K562 (cell line): Measurements from ENCODE around the gene CLIC2. TPM values are rescaled to one million over a fixed set of nuclear protein-coding genes. Genes with fewer than 3 reads are reported as not detected.

Source experiments
- CBX3 ChIP-seq, 2 experiments: IDR thresholded peaks; 1 replicate in 1 of 2; 2 replicates in 1 of 2; pipeline ENCODE4 v1.6.1; 2012; ENCODE audit warnings: inconsistent platforms in 2 of 2, low read length in 2 of 2, borderline replicate concordance in 1 of 2, control low read depth in 1 of 2
- ESRRA ChIP-seq: fragments of 450-650 bp; IDR thresholded peaks from 2 replicates; pipeline ENCODE4 v1.6.1; 2014; ENCODE audit warnings: low read depth, mild to moderate bottlenecking, moderate library complexity, borderline replicate concordance
- HNRNPUL1 ChIP-seq: fragments of 200-400 bp; formaldehyde crosslinking; IDR thresholded peaks from 2 replicates; pipeline ENCODE4 v1.6.1; 2017; ENCODE audit warnings: low read length
- KDM1A ChIP-seq, 2 experiments: fragments of 450-650 bp; IDR thresholded peaks; 2 replicates each; pipeline ENCODE4 v1.6.1; 2016; ENCODE audit warnings: mild to moderate bottlenecking in 2 of 2
- MEIS2 ChIP-seq: fragments of 450-650 bp; IDR thresholded peaks from 2 replicates; pipeline ENCODE4 v1.6.1; 2014; ENCODE audit warnings: mild to moderate bottlenecking; ENCODE audit not compliant: partially characterized antibody
- NFIC ChIP-seq: fragments of 450-650 bp; IDR thresholded peaks from 2 replicates; pipeline ENCODE4 v1.6.1; 2017; ENCODE audit warnings: mild to moderate bottlenecking, inconsistent platforms
- PHB2 ChIP-seq: fragments of 450-650 bp; IDR thresholded peaks from 2 replicates; pipeline ENCODE4 v1.6.1; 2017; ENCODE audit warnings: low read depth
- POLR3G ChIP-seq: IDR thresholded peaks from 2 replicates; pipeline ENCODE4 v1.6.1; 2011; ENCODE audit not compliant: insufficient read length, insufficient replicate concordance; ENCODE audit errors: extremely low read depth
- PURB ChIP-seq: sonication (generic); formaldehyde crosslinking; IDR thresholded peaks from 2 replicates; pipeline ENCODE4 v1.9.0; 2021; ENCODE audit warnings: low read depth, mild to moderate bottlenecking, missing genetic modification reagents
- SAFB ChIP-seq: fragments of 200-400 bp; formaldehyde crosslinking; IDR thresholded peaks from 2 replicates; pipeline ENCODE4 v1.6.1; 2017; ENCODE audit warnings: low read depth, low read length, borderline replicate concordance
- SOX6 ChIP-seq: fragments of 450-650 bp; IDR thresholded peaks from 2 replicates; pipeline ENCODE4 v1.6.1; 2014; ENCODE audit warnings: mild to moderate bottlenecking
- YBX1 ChIP-seq: fragments of 450-650 bp; IDR thresholded peaks from 2 replicates; pipeline ENCODE4 v1.7.1; 2016; ENCODE audit warnings: mild to moderate bottlenecking
- YY1 ChIP-seq, 3 experiments: IDR thresholded peaks; 2 replicates each; pipeline ENCODE4 v1.6.1; 2011; ENCODE audit warnings: low read length in 2 of 3, mild to moderate bottlenecking in 2 of 3, moderate library complexity in 2 of 3, borderline replicate concordance in 1 of 3, control low read depth in 1 of 3, low read depth in 1 of 3; ENCODE audit not compliant: insufficient read depth in 3 of 3, insufficient replicate concordance in 2 of 3, control insufficient read depth in 1 of 3, insufficient read length in 1 of 3; ENCODE audit errors: extremely low read depth in 1 of 3
- ZC3H8 ChIP-seq: fragments of 450-650 bp; IDR thresholded peaks from 2 replicates; pipeline ENCODE4 v1.6.1; 2017
- ZNF253 ChIP-seq: fragments of 250-450 bp; sonication (Bioruptor Pico); conservative IDR thresholded peaks from 2 replicates; pipeline ENCODE4 v1.6.1; 2021; ENCODE audit warnings: mild to moderate bottlenecking
- ZNF316 ChIP-seq: fragments of 450-650 bp; IDR thresholded peaks from 2 replicates; pipeline ENCODE4 v1.6.1; 2016
- ZNF384 ChIP-seq: IDR thresholded peaks from 2 replicates; pipeline ENCODE4 v1.6.1; 2012; ENCODE audit warnings: low read depth, low read length, improper control_type of control experiment
- polyA plus RNA-seq, 8 experiments: library from polyadenylated mRNA; depleted of rRNA in 4 of 8; stranded (reverse) in 5 of 8; unstranded in 3 of 8; fragments of >200 nt; fragmentation: Nextera tagmentation in 2 of 8; fragmentation: Illumina TruSeq in 1 of 8; extraction: Ambion mirVana in 2 of 8; extraction: Trizol in 1 of 8; gene quantifications; 2 replicates each; pipeline versions ENCODE4 v1.2.1 to v1.2.3, GENCODE V29; 2011 to 2014; ENCODE audit warnings: inconsistent platforms in 1 of 8, missing spikeins in 1 of 8
- total RNA-seq, 7 experiments: library from RNA; depleted of rRNA in 6 of 7; stranded (reverse); fragments of >200 nt in 6 of 7; fragmentation: Illumina TruSeq in 2 of 7; extraction: Trizol in 2 of 7; gene quantifications; 2 replicates each; pipeline versions ENCODE4 v1.2.1 to v1.2.3, GENCODE V29; 2011 to 2021; ENCODE audit warnings: low replicate concordance in 1 of 7
- TF ChIP-seq, protein P1 (sequence below): sonication (generic); formaldehyde crosslinking; IDR thresholded peaks from 2 replicates; pipeline ENCODE4 v1.4.0; 2020; ENCODE audit warnings: mild to moderate bottlenecking, missing genetic modification reagents
- TF ChIP-seq, protein P2 (sequence below): sonication (generic); formaldehyde crosslinking; IDR thresholded peaks from 2 replicates; pipeline ENCODE4 v1.8.0; 2022; ENCODE audit warnings: mild to moderate bottlenecking, missing genetic modification reagents
- TF ChIP-seq, protein P3 (sequence below), 2 experiments: IDR thresholded peaks; 2 replicates each; pipeline ENCODE4 v1.6.1; 2012; ENCODE audit warnings: improper control_type of control experiment in 2 of 2, low read depth in 2 of 2, low read length in 2 of 2, borderline replicate concordance in 1 of 2
- TF ChIP-seq, protein P4 (sequence below): fragments of 450-650 bp; IDR thresholded peaks from 2 replicates; pipeline ENCODE4 v1.6.1; 2017; ENCODE audit warnings: antibody characterized with exemption

Gene CLIC2
- total and polyA plus RNA-seq, 9 of the 15 experiments (the other 6 are each of a cell fraction or from before 2014, with no cell fraction given): 37.0 to 83.7 (median 74.7) TPM

DNA sequence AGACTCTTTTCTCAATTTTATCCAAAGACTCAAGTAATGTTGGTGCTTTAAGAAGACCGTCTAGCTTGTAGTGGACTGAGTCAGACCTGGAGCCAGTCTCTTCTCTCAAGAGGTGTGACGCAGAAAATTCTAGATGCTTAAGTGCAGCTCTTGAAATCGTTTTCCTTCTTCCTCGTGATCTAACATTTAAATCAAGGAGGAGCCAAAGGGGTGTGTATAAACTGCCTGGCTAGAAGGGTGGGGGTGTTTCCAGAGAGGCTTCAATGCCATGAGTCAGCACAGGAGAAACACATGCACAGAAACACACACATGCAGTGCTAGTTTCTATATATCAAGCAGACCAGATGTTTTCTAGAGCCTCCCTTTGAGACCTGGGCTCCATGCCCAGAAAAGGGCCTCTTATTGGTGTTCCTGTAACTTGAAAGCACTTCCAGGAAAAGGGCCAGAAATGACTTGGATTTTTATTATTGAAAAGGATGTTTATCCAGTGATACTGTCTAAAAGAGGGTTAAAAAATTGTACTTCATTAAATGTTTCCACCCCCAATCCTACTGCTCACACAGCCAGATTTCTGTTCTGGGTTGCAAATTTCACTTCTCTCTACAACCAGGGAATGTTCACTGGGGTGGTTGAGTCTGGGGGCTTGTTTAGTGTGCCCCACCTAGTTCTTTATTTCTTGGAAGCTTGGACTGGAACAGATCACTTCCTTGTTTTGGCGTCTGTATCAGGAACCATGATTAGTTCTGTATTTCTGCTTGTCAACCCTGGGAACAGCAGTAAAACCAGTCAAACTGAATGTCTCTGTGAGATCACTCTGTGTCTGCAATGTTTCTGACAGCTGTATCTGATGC is at the start of gene CLIC2 (continued):
- TF ChIP-seq ZNF384 (no peak), YY1 (IDR thresholded peaks at IDR 0.05; ENCODE audit: borderline replicate concordance in 1 of 3, control insufficient read depth in 1 of 3, extremely low read depth in 1 of 3, insufficient read depth in 3 of 3, insufficient read length in 1 of 3, insufficient replicate concordance in 2 of 3, low read depth in 1 of 3, low read length in 2 of 3) (no peak), YBX1 (peak; percentile 99), KDM1A (IDR thresholded peaks at IDR 0.05) (peak; percentile 53 to 64; a peak in 3 of 4 replicates), HNRNPUL1 (no peak), ZNF316 (peak; percentile 97), ZNF253 (CRISPR knock-in tag) (no peak), NFIC (peak; percentile 89), PURB (CRISPR knock-in tag) (no peak), ESRRA (no peak), SAFB (no peak), CBX3 (IDR thresholded peaks at IDR 0.05; ENCODE audit: borderline replicate concordance in 1 of 2, low read length in 2 of 2) (peak in 1 of 2 experiments; percentile 54; a peak in 1 of 3 replicates), SOX6 (peak; percentile 78), PHB2 (no peak), MEIS2 (peak; percentile 74), POLR3G (no peak), ZC3H8 (no peak)
- TF ChIP-seq, protein P1, sequence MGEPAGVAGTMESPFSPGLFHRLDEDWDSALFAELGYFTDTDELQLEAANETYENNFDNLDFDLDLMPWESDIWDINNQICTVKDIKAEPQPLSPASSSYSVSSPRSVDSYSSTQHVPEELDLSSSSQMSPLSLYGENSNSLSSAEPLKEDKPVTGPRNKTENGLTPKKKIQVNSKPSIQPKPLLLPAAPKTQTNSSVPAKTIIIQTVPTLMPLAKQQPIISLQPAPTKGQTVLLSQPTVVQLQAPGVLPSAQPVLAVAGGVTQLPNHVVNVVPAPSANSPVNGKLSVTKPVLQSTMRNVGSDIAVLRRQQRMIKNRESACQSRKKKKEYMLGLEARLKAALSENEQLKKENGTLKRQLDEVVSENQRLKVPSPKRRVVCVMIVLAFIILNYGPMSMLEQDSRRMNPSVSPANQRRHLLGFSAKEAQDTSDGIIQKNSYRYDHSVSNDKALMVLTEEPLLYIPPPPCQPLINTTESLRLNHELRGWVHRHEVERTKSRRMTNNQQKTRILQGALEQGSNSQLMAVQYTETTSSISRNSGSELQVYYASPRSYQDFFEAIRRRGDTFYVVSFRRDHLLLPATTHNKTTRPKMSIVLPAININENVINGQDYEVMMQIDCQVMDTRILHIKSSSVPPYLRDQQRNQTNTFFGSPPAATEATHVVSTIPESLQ (CRISPR knock-in tag): no peak
- TF ChIP-seq, protein P2, sequence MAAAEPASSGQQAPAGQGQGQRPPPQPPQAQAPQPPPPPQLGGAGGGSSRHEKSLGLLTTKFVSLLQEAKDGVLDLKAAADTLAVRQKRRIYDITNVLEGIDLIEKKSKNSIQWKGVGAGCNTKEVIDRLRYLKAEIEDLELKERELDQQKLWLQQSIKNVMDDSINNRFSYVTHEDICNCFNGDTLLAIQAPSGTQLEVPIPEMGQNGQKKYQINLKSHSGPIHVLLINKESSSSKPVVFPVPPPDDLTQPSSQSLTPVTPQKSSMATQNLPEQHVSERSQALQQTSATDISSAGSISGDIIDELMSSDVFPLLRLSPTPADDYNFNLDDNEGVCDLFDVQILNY (CRISPR knock-in tag): no peak
- TF ChIP-seq, protein P3, sequence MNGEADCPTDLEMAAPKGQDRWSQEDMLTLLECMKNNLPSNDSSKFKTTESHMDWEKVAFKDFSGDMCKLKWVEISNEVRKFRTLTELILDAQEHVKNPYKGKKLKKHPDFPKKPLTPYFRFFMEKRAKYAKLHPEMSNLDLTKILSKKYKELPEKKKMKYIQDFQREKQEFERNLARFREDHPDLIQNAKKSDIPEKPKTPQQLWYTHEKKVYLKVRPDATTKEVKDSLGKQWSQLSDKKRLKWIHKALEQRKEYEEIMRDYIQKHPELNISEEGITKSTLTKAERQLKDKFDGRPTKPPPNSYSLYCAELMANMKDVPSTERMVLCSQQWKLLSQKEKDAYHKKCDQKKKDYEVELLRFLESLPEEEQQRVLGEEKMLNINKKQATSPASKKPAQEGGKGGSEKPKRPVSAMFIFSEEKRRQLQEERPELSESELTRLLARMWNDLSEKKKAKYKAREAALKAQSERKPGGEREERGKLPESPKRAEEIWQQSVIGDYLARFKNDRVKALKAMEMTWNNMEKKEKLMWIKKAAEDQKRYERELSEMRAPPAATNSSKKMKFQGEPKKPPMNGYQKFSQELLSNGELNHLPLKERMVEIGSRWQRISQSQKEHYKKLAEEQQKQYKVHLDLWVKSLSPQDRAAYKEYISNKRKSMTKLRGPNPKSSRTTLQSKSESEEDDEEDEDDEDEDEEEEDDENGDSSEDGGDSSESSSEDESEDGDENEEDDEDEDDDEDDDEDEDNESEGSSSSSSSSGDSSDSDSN (IDR thresholded peaks at IDR 0.05; ENCODE audit: borderline replicate concordance in 1 of 2, low read depth in 2 of 2, low read length in 2 of 2): no peak
- TF ChIP-seq, protein P4, sequence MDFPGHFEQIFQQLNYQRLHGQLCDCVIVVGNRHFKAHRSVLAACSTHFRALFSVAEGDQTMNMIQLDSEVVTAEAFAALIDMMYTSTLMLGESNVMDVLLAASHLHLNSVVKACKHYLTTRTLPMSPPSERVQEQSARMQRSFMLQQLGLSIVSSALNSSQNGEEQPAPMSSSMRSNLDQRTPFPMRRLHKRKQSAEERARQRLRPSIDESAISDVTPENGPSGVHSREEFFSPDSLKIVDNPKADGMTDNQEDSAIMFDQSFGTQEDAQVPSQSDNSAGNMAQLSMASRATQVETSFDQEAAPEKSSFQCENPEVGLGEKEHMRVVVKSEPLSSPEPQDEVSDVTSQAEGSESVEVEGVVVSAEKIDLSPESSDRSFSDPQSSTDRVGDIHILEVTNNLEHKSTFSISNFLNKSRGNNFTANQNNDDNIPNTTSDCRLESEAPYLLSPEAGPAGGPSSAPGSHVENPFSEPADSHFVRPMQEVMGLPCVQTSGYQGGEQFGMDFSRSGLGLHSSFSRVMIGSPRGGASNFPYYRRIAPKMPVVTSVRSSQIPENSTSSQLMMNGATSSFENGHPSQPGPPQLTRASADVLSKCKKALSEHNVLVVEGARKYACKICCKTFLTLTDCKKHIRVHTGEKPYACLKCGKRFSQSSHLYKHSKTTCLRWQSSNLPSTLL: no peak
